T follicular helper cell (primary cell): ENCODE measurements around the gene AP2B1.
"Not testable (repeated sequence)": the region's sequence is repeated elsewhere in the genome, so short reads cannot be mapped to it uniquely, and the experiment has no call there.

Experiments used
- DNase-seq: peaks from one replicate; pipeline ENCODE4 v3.0.0-alpha.2; 2020; ENCODE audit warnings: low read depth

AP2B1 gene

GRCh38 chr17:35700150-35700549 is 113.0 kb downstream of the AP2B1 start:
- no peak for DNase-seq

DNA sequence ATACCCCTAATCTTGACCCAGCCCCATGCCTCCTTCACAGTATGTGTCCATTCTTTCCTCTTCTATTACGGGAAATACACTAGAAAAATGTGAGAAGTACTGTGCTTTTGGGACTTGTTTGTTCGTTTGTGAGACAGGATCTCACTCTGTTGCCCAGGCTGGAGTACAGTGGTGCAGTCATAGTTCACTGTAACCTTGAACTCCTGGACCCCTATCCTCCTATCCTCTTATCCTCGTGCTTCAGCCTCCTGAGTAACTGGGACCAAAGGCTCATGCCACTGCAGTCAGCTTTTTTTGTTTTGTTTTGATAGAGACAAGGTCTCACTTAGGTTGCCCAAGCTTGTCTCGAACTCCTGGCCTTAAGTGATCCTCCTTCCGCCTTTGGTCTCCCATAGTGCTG is 114.4 kb downstream of the AP2B1 start:
- DNase-seq: no peak

DNA sequence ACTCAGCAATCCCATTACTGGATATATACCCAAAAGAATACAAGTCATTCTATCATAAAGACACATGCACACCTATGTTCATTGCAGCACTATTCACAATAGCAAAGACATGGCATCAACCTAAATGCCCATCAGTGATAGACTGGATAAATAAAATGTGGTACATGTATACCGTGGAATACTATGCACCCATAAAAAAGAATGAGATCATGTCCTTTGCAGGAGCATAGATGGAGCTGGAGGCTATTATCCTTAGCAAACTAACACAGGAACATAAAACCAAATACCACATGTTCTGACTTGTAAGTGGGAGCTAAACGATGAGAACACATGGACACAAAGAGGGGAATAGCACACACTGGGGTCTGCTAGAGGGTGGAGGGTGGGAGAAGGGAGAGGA is 116.2 kb downstream of the AP2B1 start:
- not testable (repeated sequence) for DNase-seq

DNA sequence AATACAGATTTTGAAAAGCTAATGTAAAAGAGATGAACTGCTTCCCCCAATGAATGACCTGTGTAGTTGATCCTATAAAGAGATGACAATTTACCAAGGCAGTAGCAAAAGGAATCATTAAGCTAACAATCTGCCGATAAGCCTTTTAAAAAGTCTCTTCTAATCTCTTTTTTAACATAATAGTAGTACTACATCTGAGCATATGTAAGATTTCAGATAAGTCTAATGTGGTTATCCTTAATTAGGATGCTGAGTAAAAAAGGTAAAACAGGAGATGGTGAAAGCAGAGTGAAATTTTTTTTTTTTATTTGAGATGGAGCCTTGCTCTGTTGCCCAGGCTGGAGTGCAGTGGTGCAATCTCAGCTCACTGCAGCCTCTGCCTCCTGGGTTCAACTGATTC is 118.1 kb downstream of the AP2B1 start:
- DNase-seq: no peak

- no peak for DNase-seq
Measured at GRCh38 chr17:35705705-35706104, 118.6 kb downstream of the AP2B1 start.

DNA sequence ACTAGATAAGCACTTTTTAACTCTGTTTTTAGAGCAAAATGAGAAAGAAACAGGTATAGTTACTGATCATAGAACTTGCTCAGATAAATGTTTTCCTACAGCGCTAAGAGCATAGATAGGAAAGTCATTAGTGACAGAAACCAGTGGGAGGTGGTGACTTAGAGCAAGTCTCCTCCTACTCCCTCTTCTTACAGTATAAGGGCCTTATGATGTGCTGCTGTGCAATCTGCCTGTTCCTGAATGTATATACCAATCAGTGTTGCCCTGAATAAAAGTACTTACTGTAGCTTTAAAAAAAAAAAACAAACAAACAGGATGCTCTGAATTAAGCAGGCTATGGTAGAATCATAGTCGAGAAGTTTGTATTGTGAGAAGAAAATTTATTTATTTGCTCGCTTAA is 121.0 kb downstream of the AP2B1 start:
- DNase-seq: no peak

- DNase-seq: no peak
Measured at GRCh38 chr17:35708951-35709350, 121.8 kb downstream of the AP2B1 start.

DNA sequence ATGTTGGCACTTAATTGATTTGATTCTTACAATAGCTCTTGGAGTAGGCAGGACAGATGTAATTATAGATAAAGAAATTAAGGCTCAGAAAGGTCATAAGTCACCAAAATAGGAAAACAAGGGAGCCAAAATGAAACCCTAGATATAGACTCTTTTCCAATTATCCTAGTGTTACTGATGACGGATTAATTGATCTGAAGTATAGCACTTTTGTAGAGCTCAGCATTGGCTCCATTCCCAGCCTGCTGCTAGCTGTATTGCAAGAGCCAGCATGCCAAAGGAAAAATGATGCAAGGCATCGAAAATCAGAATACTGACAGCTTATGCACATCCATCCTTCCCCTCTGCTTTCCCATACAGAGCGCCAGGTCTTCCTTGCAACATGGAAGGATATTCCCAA is 122.8 kb downstream of the AP2B1 start:
- DNase-seq: no peak

GRCh38 chr17:35710950-35711349 is 123.8 kb downstream of the AP2B1 start:
- no peak for DNase-seq

DNA sequence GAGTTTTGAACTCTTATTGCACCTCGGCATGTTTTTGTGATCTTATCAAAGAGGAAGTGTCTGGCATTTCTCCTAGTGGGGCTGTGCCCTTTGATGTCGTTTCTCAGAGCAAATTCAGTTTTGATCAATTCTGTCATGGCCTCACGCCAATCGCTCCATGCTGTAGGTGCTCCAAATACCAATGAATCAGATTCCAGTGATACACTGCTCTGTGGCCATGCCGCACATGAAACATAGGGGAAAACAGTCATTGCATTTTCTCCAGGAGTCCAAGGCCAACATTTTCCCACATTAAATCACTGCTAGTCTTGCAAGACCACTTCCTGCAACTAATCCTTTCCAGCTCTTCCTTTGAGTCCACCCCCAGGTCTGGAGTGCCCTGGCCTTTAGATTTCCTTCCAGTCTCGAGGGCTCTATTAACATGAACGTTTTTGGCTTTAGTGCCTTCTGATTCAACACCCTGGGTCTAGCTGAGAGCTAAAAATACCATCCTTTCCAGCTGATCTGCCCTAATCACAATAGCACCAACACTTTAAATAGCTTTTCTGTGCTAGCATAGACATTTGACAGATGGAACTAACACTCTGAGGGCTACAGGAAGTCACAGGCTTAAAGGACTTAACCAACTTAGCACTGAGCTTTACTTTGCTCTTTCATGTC is 126.1 kb downstream of the AP2B1 start:
- no peak for DNase-seq

GRCh38 chr17:35714988-35715387 is 127.9 kb downstream of the AP2B1 start:
- DNase-seq: no peak

GRCh38 chr17:35715416-35715815 is 128.3 kb downstream of the AP2B1 start:
- no peak for DNase-seq

- no peak for DNase-seq
Measured at GRCh38 chr17:35716173-35716572, 129.1 kb downstream of the AP2B1 start.

DNA sequence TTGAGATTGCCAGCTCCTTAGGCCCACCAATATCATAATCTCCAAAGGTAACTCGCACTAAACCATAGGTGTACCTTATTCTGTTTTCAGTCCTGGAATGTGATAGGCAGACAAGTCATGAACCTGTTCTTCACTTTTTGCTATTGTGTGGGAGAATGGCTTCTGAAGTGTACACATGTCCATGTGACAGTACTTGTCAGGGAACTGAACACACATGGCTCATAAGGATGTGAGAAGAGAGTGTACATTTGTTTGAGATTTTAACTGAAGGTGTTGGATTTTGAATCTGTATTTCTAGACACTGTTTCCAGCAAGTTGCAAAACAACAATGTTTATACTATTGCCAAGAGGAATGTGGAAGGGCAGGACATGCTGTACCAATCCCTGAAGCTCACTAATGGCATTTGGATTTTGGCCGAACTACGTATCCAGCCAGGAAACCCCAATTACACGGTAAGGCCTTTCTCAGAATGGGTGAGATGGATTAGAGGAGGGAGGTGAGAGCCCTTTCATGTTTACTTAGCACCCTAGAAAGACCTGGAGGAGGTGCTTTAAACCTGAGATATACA is 129.9 kb downstream of the AP2B1 start:
- DNase-seq: no peak

- DNase-seq: no peak
Measured at GRCh38 chr17:35717475-35717874, 130.4 kb downstream of the AP2B1 start.

- DNase-seq: no peak
Measured at GRCh38 chr17:35723735-35724134, 136.6 kb downstream of the AP2B1 start.

- no peak for DNase-seq
Measured at GRCh38 chr17:35725058-35725457, 137.9 kb downstream of the AP2B1 start.

DNA sequence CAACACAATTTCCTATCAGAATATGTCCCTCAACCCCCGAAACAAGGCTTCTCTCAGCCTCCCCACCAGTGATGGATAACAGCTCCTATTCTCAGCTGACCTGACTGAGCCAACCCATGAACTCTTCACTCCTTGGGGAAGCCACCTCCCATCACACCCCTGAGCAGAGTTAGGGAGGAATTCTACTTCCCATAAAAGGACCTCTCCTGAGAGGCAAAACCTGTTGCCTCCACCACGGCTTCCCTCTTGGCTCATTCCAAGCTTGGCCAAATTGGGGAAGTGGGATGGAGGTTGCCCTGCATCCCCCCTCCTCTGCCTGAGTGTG is 138.6 kb downstream of the AP2B1 start:
- no peak for DNase-seq

- no peak for DNase-seq
Measured at GRCh38 chr17:35726127-35726952, 139.2 kb downstream of the AP2B1 start.

GRCh38 chr17:35726953-35727460 is 139.9 kb downstream of the AP2B1 start:
- DNase-seq: no peak

GRCh38 chr17:35727635-35728034 is 140.5 kb downstream of the AP2B1 start:
- DNase-seq: no peak

DNA sequence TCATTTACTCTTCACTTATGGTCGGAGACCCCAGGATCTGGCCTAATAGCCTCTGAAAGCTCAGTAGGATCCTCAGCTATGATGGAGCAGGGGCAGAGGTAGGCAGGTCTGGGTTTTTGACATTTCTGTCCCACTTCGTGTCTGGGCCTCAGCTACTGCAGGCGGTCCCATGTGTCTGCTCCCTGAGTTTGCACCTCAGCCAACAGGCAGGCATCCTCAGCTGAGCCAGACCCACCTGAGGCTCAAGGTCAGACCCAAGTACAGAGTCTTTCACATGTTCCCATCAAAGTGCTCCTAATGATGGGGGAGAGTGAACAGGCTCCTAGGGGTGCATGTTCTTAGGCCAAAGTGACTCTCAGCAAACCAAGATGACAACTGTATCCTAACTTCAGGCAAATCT is 141.4 kb downstream of the AP2B1 start:
- DNase-seq: no peak

DNA sequence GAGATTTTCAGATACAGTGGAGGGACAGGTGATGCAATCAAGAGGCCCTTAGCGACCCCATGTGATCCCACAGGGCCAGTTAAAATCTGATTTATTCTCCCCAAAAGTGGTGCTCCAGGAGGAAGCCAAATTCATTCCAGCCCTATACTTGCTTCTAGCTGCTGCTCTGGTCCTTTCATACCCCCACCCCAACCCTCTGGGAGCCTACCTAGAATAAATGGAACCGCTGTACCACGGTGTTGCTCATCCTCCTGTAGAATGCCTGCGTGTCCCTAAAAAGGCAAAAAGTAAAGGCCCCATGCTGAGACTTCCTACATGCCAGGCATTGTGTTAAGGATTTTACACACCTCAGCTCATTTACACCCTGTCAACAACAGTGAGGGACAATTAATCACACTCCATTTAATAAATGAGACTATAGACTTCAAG is 142.3 kb downstream of the AP2B1 start:
- DNase-seq: no peak
